HAP-1 (cell line): ENCODE results near the gene CAPRIN1.

ENCODE experiments used
- DNase-seq, 2 experiments: peaks; one replicate each; pipeline ENCODE4 v3.0.0-alpha.2; 2016 to 2020; ENCODE audit warnings: low spot score in 2 of 2
- H3K27me3 ChIP-seq: fragments of 250-450 bp; sonication (Bioruptor Pico); 2 replicates; pipeline ENCODE4 v1.5.1; 2020; ENCODE audit warnings: low read depth, mild to moderate bottlenecking, moderate library complexity
- H3K36me3 ChIP-seq: fragments of 250-450 bp; sonication (Bioruptor Pico); replicated peaks from 2 replicates; pipeline ENCODE4 v1.5.1; 2020; ENCODE audit warnings: mild to moderate bottlenecking
- H3K4me1 ChIP-seq: fragments of 250-450 bp; sonication (Bioruptor Pico); 2 replicates; pipeline ENCODE4 v1.5.1; 2020; ENCODE audit warnings: mild to moderate bottlenecking
- H3K4me3 ChIP-seq: fragments of 250-450 bp; sonication (Bioruptor Pico); 2 replicates; pipeline ENCODE4 v1.5.1; 2020; ENCODE audit warnings: mild to moderate bottlenecking, moderate library complexity
- H3K9me3 ChIP-seq: fragments of 250-450 bp; sonication (Bioruptor Pico); 2 replicates; pipeline ENCODE4 v1.5.1; 2020; ENCODE audit warnings: mild to moderate bottlenecking, moderate library complexity
- in situ Hi-C: fragments of 300-500 bp; cut with MboI; formaldehyde crosslinking; loops from 3 replicates; pipeline ENCODE4 v1.14.3; 2020; ENCODE audit warnings: low sequenced_read_pairs, inconsistent platforms, mixed read lengths

Gene CAPRIN1

DNA sequence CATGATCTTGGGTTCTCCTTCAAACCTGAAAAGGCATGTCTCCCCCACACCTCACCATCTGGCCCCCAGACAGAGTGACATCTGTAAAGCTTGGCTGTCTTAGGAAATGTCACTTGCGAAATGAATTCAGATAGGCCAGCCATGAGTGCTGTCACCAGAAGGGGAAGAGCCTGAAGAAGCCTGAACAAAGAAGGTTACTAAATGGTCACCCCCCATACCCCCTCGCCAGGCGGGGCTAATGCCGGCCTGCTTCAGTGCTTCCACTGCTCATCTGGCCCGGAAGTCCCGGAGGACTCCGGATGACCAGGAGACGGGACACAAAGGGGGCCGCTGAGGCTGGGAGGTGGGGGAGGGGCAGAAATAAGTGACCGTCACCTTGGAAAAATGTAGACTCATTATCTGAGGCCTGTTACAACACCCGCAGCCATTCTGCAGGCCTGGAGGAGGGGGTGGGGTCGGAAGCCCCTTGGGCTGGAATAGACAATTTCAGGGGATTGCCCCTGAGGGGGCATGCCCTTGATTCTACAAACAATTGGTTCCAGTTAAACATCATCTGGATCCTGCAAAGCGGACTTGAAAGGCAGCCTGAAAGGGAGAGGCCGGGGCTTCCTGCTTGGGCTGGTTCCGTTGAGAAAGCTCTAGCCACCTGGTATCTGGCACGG, 97.1 kb downstream of the CAPRIN1 start:
- in situ Hi-C loops: no loop called here
- H3K27me3 ChIP-seq: no peaks in the 10 kb centered on the region
- H3K4me3 ChIP-seq: no peak overlapping the region
- no peaks in the 10 kb centered on the region for H3K9me3 ChIP-seq
- no peaks in the 10 kb centered on the region for H3K4me1 ChIP-seq
- no peak for DNase-seq
- H3K36me3 ChIP-seq: peaks cover 63% of the 10 kb centered on the region

DNA sequence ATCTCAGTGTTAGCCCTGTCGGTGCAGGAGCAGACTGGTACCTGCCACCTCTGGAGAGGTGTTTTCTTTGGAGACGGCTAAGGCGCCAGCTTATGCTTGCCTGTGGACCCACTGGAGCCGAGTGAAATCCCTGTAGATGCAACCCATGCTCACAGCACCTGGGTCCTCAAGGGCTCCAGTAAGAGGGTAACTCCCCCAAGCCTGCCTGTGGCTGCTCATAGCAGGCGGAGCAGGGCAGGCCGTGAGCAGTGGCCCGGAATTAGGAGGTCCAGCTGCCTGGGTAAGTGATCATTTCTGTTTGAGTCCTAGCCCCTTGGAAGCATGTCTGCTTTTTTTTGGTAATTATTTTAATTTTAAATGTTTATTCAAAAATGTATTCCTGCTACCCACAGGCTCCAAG, 97.7 kb downstream of the CAPRIN1 start:
- in situ Hi-C loops: no loop called here
- Histone ChIP-seq H3K4me3 (no peak overlapping the region), H3K27me3 (no peaks in the 10 kb centered on the region), H3K4me1 (no peaks in the 10 kb centered on the region), H3K36me3 (peaks cover 57% of the 10 kb centered on the region), H3K9me3 (no peaks in the 10 kb centered on the region)
- DNase-seq: no peak

DNA sequence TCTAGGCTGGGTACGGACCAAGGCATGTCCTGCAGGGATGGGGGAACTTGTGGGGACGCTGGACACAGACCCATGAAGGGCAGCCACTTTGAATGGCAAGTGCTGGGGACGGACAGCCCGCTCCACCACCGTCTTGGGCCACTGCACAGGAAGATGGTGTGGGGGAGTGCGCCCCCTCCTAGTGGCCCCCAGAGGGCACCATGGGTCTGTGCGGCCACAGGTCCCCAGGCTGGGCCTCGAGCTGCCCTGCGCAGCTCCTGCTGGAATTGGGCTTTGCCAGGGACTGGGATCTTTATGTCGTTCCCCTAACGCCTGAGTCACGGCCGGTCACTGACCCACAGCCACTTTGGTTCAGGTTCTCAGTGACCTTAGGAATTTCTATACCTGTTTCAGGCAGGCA, 98.3 kb downstream of the CAPRIN1 start:
- no peaks in the 10 kb centered on the region for H3K27me3 ChIP-seq
- in situ Hi-C loops: loop anchor here (10.0 to 25.0 kb wide), 3 partner anchors 335 to 1238 kb away; no protein-coding TSS in a partner anchor
- no peaks in the 10 kb centered on the region for H3K9me3 ChIP-seq
- H3K4me3 ChIP-seq: no peak overlapping the region
- peaks cover 54% of the 10 kb centered on the region for H3K36me3 ChIP-seq
- DNase-seq: peak in 1 of 2 experiments; percentile 29
- no peaks in the 10 kb centered on the region for H3K4me1 ChIP-seq

DNA sequence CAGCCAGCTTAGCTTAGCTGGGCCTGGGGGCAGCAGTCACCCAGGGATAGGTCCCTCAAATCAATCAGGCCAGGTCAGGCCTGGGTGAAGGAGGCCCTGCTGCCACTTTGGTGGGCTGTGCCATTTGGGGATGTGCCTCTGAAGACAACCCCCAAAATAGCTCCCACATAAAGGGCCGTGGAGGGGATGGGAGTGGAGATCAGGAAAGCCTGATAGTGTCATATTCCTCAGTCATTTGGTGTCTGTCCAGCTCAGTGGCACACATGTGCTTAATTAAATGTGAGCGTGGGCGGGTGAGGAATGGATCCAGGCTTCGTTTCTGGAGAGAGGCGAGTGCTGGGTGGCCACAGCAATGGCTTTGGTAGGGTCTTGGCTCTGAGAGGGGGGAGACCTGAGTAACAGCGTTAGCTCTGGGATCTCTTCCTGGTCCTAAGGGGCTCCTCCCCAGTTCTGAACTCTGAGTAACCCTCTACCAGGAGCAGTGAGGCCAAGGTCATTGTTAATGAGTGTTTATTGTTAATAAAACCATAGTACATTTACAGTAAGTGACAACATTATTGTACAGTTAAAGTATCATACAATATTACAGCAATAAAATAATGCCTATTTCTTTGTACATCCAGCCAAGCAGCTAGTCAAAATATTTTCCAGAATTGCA, 99.1 kb downstream of the CAPRIN1 start:
- Histone ChIP-seq H3K4me3 (no peak overlapping the region), H3K36me3 (peaks cover 53% of the 10 kb centered on the region)
- in situ Hi-C loops: loop anchor here (10.0 to 25.0 kb wide), 3 partner anchors 334 to 1237 kb away; no protein-coding TSS in a partner anchor

More for the DNA sequence above, 99.1 kb downstream of the CAPRIN1 start:
- no peaks in the 10 kb centered on the region for H3K9me3 ChIP-seq
- DNase-seq: no peak
- no peaks in the 10 kb centered on the region for H3K4me1 ChIP-seq
- H3K27me3 ChIP-seq: no peaks in the 10 kb centered on the region
